Activated naive CD8-positive, alpha-beta T cell treated with anti-CD3 and anti-CD28 coated beads for 36 hours (primary cell): ENCODE data around the gene DDX51. TPM values are rescaled to one million over a fixed set of nuclear protein-coding genes. Genes with fewer than 3 reads are reported as not detected.

Experiments used
- DNase-seq: peaks from one replicate; pipeline ENCODE4 v3.0.0; 2021
- H3K27ac Mint-ChIP-seq: one replicate; pipeline ENCODE4 v1.8.0; 2022; ENCODE audit warnings: mild to moderate bottlenecking, moderate library complexity, mixed read lengths
- H3K27me3 Mint-ChIP-seq: one replicate; pipeline ENCODE4 v1.8.0; 2022; ENCODE audit warnings: mild to moderate bottlenecking, mixed read lengths
- H3K36me3 Mint-ChIP-seq: one replicate; pipeline ENCODE4 v1.8.0; 2021; ENCODE audit warnings: mild to moderate bottlenecking, mixed read lengths
- H3K4me1 Mint-ChIP-seq: one replicate; pipeline ENCODE4 v1.8.0; 2021; ENCODE audit warnings: mixed read lengths
- H3K4me3 Mint-ChIP-seq: one replicate; pipeline ENCODE4 v1.8.0; 2022; ENCODE audit warnings: mild to moderate bottlenecking, moderate library complexity, mixed read lengths
- H3K9me3 Mint-ChIP-seq: one replicate; pipeline ENCODE4 v1.8.0; 2022; ENCODE audit warnings: mixed read lengths
- total RNA-seq, 2 experiments: library from RNA; stranded (reverse); gene quantifications; one replicate each; pipeline ENCODE4 v1.2.3, GENCODE V29; 2021

The DDX51 gene
- total RNA-seq, 2 experiments from 2014 or later: 32.4 to 34.8 TPM

DNA sequence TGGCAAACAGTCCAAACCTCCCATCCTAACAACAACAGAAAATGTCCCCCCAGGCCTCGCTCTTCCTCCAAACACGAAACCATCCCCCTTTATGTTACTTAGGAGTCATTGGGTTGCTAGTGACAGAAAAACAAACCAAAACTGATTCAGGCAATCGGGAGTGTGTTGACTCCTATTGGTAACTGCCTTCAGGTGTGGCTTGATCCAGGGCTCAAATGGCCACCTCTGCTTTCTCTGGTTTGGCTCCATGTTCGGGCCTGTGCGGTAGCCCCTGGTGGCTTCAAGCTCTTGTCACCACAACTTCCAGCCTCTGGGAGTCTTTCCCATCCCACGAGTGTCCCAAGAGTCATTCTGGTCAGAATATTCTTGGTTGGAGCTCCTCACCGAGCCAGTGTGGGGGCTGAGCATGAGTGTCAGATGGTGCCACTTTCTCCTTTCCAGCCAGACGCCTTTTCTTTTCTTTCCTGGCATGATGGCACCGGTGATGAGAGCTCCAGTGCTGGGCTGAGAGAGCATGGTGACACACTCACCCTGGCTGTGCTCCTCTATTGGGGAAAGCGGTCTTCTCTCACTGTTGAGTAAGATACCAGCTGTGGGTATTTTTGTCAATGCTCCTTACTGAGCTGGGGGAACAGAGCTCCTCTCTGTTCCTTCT, 38.7 kb upstream of the DDX51 start:
- H3K9me3 Mint-ChIP-seq: no peaks in the 10 kb centered on the region

DNA sequence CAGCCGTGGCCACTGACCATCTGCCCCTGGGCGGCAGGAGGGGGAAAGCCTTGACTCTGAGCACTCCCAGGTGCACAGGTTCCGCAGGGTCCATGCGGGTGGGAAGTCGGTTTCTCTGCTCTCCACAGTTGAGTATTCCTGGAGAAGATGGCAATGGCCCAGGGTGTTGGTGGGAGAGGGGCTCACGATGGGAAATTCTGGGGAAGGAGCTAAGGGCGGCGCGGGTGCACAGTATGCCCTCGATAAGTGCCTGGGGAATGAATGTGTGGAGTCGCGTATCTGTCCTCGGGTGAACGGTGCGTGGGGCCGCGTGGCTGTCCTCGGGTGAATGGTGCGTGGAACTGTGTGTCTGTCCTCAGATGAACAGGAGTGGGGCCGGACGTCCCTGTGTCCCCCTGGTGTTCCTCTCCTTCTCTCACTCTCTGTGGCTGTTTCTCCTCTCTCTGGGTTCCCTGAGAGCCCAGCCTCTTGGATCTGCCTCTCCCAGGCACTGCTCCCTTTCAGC, 38.1 kb upstream of the DDX51 start:
- Mint-ChIP-seq H3K4me1 (peaks cover 35% of the 10 kb centered on the region), H3K27me3 (peaks cover 3% of the 10 kb centered on the region), H3K27ac (no peak overlapping the region), H3K9me3 (no peaks in the 10 kb centered on the region), H3K36me3 (peaks cover 1% of the 10 kb centered on the region), H3K4me3 (no peak overlapping the region)
- no peak for DNase-seq

More for the DNA sequence above, 38.7 kb upstream of the DDX51 start:
- Mint-ChIP-seq H3K36me3 (peaks cover 1% of the 10 kb centered on the region), H3K27me3 (peaks cover 3% of the 10 kb centered on the region), H3K4me1 (peaks cover 39% of the 10 kb centered on the region), H3K4me3 (no peak overlapping the region), H3K27ac (no peak overlapping the region)
- DNase-seq: no peak

DNA sequence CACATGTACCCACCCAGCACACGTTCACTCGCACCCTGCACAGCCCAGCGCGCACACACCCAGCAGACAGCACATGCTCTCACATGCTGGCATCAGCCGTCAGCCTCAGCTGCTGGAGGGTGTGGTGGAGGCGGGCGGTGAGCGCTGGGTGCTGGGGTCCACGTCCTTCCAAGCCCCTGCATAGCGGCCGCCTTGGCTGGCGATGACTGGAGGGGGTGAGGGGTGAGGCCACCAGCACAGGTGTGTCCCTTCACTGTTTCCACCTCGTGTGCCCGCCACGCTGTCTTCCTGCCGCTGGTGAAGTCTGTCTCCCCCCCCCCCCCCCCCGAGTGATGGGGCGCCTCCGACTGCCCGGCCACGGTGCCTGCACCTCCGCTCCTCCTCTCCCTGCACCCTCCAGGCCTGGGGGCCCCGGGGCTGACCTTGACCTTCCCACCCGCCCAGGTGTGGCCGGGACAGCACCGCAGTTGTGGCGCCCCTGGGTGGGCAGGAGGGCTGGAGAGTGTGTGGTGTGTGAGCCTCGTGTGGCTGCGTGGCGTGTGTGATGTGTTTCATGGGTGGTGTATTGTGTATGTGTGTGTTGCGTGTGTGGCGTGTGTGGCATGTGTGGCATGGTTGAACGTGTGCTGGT, 37.6 kb upstream of the DDX51 start:
- H3K9me3 Mint-ChIP-seq: no peaks in the 10 kb centered on the region
- peaks cover 3% of the 10 kb centered on the region for H3K27me3 Mint-ChIP-seq
- peaks cover 1% of the 10 kb centered on the region for H3K36me3 Mint-ChIP-seq
- no peak for DNase-seq
- H3K4me1 Mint-ChIP-seq: peaks cover 30% of the 10 kb centered on the region
- no peak overlapping the region for H3K4me3 Mint-ChIP-seq
- no peak overlapping the region for H3K27ac Mint-ChIP-seq

DNA sequence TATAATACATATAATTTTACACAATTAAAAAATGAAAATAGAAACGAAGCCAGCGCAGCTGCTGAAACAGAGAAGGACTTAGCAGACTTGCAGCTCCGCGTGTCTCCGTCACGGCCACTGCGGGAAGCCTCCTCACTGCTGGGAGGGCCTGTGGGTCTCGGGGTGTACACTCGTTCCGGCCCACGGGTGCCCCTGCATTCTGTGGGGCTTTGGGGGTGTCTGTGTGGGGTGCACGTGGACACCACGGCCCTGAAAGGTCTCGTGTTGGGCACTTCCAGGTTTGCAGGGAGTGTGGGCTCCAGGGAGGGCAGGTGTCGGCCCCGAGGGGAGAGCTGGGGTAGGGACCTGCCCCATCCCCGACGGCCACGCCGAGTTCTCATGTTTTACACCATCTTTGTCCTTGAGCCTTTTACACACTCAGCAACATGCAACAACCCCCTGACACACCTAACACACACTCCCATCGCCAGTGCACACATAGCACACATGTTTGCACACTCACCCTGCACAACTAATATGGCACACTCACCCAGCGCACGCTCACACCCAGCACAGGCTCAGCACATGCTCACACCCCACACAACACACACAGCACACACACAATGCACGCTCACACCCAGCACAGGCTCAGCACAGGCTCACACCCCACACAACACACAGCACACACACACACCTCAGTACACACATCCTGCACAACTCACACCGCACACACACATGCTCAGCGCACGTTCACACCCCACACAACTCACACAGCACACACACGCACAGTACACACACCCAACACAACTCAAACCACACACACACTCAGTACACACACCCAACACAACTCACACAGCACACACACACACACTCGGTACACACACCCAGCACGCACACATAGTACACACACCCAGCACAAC, 36.8 kb upstream of the DDX51 start:
- H3K4me3 Mint-ChIP-seq: no peak overlapping the region
- H3K27me3 Mint-ChIP-seq: peaks cover 3% of the 10 kb centered on the region
- H3K9me3 Mint-ChIP-seq: no peaks in the 10 kb centered on the region
- H3K36me3 Mint-ChIP-seq: no peaks in the 10 kb centered on the region
- peaks cover 23% of the 10 kb centered on the region for H3K4me1 Mint-ChIP-seq
- H3K27ac Mint-ChIP-seq: no peak overlapping the region
- DNase-seq: no peak

DNA sequence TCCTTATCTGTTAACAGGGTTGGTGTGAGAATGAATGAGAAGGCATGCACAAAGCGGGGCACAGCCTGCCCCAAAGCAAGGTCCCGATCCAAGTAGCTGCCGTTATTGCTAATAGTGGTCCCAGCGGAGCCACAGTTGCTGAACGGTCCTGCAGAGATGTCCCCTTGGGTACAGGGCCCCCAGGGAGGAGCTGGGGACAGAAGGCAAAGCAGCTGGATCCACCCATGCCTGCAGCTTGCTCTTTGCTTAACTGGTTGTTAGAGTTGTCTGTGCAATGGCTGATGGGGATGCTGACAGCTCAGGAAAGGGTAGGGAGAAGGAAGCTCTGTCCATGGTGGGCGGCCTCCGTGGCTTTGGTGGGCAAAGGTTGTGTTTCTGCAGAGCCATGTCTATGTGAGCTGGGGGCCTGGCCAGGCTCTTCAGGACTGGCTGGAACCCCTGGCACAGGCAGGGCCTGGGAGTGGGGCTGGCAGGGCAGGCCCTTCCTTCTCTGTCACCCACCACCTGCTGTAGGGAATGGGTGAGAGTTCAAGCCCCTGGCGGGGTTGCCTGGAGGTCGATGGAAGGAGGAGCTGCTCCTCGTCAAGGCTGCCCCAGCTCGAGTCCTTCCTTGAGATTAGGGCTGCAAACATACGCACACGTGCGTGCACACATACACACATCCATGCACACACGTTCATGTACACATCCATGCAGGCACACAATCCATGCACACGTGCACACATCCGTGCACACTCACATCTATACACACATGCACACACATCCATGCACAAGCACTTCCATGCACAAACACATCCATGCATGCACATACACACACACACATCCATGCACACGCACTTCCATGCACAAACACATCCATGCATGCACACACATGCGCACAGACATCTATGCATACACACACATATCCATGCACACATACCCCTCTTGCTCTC, 35.6 kb upstream of the DDX51 start:
- H3K4me3 Mint-ChIP-seq: no peak overlapping the region
- DNase-seq: no peak

DNA sequence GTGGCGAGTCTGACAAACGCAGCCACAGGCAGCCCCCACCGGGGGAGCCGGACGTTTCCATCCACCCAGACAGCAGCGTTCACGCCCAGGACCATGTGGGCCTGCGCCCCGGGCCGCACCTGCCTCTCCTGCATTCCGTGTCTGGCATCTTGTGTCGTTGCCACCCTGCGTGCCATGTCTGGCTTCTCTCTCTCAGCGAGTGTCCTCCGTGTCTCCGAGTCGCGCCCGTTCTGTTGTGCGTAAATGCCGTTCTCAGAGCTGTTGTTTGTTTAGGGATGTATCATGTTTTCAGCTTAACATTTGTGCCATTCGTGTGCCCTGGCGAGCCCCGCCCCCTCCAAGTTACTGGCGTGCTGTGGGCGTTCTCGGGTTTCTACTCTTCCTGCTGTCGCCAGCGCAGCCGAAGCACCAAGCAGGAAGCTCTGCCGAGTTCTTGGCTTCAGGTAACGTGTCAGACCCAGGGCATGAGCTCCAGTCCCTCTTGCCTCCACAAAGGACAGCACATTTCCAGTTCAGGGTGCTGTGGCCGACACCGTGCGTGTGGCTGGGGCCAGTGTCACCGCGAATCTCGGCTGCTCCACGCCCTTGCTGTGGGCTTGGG, 34.8 kb upstream of the DDX51 start:
- peak overlapping the region; percentile 56 for H3K4me3 Mint-ChIP-seq
- peaks cover 7% of the 10 kb centered on the region for H3K27me3 Mint-ChIP-seq
- peak; percentile 48 for DNase-seq
- peak overlapping the region; percentile 59 for H3K27ac Mint-ChIP-seq
- no peaks in the 10 kb centered on the region for H3K9me3 Mint-ChIP-seq
- H3K4me1 Mint-ChIP-seq: peaks cover 25% of the 10 kb centered on the region
- H3K36me3 Mint-ChIP-seq: no peaks in the 10 kb centered on the region

More for the DNA sequence above, 35.6 kb upstream of the DDX51 start:
- no peak overlapping the region for H3K27ac Mint-ChIP-seq
- H3K4me1 Mint-ChIP-seq: peaks cover 21% of the 10 kb centered on the region
- no peaks in the 10 kb centered on the region for H3K9me3 Mint-ChIP-seq
- peaks cover 2% of the 10 kb centered on the region for H3K27me3 Mint-ChIP-seq
- H3K36me3 Mint-ChIP-seq: no peaks in the 10 kb centered on the region

DNA sequence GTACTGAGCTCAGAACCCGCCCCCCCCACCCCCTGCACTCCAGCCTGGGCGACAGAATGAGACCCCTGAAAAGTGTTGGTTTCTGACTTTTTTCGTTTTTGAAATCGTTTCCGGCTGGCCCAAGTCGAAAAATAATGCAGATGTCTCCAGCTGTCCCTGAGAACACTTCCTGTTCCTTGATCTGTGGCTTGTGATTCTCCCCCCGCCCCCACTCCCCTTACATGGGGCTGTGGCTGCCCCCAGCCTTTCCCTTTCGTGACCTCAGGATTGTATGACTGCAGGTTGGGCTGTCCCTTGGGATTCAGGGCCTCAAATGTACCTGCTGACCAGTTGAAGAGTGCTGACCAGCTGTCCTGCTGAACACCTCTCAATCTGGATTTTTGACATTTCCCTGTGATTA, 34.2 kb upstream of the DDX51 start:
- no peak for DNase-seq
- Mint-ChIP-seq H3K9me3 (no peaks in the 10 kb centered on the region), H3K4me1 (peaks cover 28% of the 10 kb centered on the region), H3K27me3 (peaks cover 8% of the 10 kb centered on the region), H3K4me3 (peak overlapping the region; percentile 56), H3K27ac (no peak overlapping the region), H3K36me3 (no peaks in the 10 kb centered on the region)

DNA sequence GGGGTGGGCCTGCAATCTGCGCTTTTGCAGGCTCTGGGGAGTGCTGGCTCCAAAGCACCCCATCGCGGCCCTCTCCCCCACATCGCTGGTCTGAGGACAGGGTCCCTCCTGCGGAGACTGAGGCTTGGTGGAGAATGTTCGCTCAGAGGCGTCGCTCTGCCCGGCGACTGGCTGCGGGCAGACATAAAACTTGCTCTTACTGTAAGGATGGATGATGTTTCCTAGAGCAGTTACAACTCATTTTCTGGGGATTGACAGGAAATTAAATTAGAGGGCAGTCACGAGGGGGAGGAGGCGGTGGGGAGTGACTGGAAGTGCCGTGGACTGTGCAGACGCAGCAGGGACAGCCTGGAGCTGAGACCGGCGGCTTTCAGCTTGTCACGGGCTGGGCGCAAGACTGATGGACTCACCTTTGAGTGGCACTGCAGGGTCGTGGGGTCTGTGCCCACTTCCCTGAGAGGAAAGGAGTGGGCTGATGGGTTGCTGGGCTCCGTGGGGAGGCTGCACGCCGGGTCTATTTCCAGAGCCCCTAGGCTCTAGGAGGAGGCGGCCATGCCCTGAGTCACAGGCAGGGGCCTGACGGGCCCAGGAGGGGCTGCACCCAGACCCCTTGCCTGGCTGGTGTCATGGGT, 32.9 kb upstream of the DDX51 start:
- DNase-seq: no peak
- peaks cover 19% of the 10 kb centered on the region for H3K27me3 Mint-ChIP-seq
- no peak overlapping the region for H3K4me3 Mint-ChIP-seq
- no peaks in the 10 kb centered on the region for H3K36me3 Mint-ChIP-seq
- peaks cover 34% of the 10 kb centered on the region for H3K4me1 Mint-ChIP-seq
- H3K9me3 Mint-ChIP-seq: no peaks in the 10 kb centered on the region
- no peak overlapping the region for H3K27ac Mint-ChIP-seq

DNA sequence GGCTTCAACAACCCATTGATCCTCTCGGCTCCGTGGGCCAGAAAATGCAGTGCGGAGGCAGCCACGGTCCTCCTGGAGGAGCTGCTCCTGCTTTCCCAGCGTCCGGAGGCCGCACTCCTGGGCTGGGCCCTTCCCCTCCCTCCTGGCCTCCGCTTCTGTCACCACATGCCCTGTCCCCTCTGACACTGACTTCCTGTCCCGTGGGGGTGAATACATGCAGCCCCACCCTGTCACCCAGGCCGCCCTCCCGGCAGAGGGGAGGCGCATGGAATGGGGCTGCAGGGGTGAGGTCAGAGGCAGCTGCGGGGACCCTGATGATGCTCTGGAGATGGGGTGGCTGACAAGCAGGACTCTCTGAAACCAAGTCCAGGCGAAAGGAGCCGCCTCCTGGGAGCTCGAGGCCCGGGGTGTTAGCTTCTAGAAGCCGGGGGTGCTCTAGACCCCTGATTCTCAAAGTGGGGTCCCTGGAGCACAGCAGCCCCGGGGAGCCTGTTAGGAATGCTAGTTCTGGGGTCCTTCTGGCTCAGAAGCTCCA, 32.3 kb upstream of the DDX51 start:
- Mint-ChIP-seq H3K36me3 (no peaks in the 10 kb centered on the region), H3K4me1 (peaks cover 34% of the 10 kb centered on the region), H3K9me3 (no peaks in the 10 kb centered on the region), H3K27ac (no peak overlapping the region), H3K27me3 (peaks cover 19% of the 10 kb centered on the region), H3K4me3 (no peak overlapping the region)
- no peak for DNase-seq

DNA sequence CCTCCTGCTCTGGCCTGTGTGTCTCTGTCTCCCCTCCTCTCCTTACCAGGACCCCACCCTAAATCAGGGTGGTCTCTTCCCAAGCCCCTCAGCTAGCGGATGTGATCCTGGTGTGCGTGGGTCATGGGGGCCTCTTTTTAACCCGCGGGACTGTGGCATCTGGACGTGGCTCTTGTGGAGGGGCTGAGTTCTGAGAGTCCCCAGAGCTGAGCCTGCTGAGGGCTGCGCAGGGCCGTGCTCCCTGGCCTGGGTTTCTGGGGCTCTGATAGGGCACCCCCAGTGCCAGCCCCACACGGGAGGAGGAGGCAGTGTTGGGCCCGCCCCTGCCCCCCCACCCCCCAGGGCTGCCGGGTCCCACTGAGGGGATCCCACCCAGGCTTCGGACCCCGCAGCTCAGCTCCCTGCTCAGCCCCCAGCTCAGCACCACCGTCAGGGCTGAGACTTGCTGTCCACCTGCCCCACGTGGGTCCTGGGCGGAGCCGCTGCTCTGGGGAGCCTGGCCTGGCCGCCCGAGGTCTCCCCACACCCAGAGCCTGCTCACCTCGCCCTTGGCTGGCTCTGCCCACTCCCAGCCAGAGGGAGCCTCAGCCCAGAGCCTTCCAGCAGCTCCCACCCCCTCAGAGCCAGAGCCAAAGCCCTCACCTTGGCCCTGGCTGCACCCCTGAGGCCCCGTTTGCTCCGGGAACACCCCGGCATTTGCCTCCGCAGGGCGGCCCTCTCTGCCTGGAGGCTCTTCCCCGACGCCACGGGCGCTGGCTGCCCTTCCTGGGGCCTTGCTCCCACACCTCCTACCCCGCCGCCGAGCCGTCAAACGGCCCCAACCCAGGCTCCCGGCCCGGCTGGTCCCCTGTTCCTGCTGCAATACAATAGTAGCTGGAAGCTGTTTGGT, 31.6 kb upstream of the DDX51 start:
- Mint-ChIP-seq H3K4me1 (peaks cover 34% of the 10 kb centered on the region), H3K36me3 (no peaks in the 10 kb centered on the region), H3K27ac (no peak overlapping the region), H3K9me3 (no peaks in the 10 kb centered on the region), H3K27me3 (peaks cover 19% of the 10 kb centered on the region), H3K4me3 (no peak overlapping the region)
- DNase-seq: no peak

DNA sequence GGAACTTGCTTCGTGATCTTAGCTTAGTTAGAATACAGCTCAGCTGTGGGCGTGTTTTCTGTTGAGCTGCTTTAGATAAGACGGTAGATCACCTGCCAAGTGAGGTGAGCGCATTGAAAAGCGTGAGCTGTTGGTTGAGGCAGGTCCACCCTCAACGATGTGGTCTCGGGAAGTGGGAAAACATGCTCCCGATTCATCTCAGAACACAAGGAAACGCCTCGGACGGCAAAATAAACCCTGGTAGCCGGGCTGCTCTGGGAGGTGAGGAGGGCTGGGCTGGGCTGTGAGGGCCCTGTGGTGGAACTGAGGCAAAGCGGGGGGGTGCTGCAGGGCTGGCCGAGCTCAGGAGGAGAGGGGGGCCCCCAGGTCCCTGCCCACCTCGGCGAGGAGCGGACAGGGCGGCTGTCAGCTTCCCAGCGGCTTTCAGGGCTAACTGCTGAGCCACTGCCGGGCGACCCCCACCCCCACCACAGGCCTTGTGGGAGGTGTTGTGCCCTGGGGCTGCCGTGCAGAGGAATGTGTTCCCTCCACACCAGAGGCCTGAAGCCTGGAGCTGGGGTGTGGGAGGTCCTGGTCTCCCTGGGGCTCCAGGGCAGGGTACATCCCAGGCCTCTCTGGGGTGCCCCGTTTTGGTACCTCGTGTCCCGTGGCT, 30.8 kb upstream of the DDX51 start:
- Mint-ChIP-seq H3K36me3 (no peaks in the 10 kb centered on the region), H3K27me3 (peaks cover 19% of the 10 kb centered on the region), H3K4me3 (no peak overlapping the region), H3K27ac (peak overlapping the region; percentile 51), H3K4me1 (peaks cover 31% of the 10 kb centered on the region), H3K9me3 (no peaks in the 10 kb centered on the region)
- DNase-seq: no peak

DNA sequence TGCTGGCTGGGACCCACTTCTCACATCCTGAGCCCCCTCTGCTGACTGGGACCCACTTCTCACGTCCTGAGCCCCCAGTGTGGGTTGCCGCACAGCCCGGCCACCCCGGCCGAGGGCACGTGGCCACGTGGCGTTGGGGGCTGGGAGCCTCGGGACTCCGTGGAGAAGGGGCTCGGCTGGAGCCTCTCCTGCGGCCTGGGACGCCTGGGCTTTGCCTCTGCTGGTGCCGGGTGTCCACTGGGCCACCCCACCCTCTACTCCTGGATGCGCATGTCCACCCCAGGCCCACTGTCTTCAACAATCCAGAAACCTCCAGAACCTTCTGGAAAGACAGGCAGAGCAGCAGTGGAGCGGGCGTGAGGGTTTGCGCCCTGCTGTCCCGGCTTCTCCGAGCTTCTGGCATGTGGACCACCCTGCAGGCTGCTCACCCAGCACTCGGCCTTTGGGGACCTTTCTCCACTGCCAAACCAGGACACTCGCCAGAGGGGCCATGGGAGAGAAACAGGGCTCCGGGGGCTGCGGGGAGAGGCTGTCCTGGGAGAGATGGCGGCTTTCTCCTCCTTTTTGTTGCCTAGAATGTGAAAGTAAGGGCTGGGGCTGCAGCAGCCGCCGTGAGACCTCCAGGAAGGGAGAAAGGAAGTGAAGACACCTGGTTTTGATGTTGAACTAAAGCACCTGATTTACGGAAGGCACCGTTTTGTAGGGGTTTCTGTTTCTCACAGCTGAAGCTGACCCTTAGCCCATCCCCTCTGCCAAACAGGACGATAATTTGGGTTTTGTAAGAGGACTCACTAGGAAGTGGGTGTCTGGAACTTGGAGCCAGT, 30.1 kb upstream of the DDX51 start:
- peaks cover 27% of the 10 kb centered on the region for H3K4me1 Mint-ChIP-seq
- H3K36me3 Mint-ChIP-seq: no peaks in the 10 kb centered on the region
- no peak overlapping the region for H3K4me3 Mint-ChIP-seq
- H3K27ac Mint-ChIP-seq: peak overlapping the region; percentile 51
- H3K9me3 Mint-ChIP-seq: no peaks in the 10 kb centered on the region
- H3K27me3 Mint-ChIP-seq: peaks cover 19% of the 10 kb centered on the region
- no peak for DNase-seq
